ENCODE results near the gene PCGF1.

The PCGF1 gene

GRCh38 chr2:74552914-74553811, 45.7 kb upstream of the PCGF1 start:
- H3K27ac ChIP-seq, result no peak overlapping the region

DNA sequence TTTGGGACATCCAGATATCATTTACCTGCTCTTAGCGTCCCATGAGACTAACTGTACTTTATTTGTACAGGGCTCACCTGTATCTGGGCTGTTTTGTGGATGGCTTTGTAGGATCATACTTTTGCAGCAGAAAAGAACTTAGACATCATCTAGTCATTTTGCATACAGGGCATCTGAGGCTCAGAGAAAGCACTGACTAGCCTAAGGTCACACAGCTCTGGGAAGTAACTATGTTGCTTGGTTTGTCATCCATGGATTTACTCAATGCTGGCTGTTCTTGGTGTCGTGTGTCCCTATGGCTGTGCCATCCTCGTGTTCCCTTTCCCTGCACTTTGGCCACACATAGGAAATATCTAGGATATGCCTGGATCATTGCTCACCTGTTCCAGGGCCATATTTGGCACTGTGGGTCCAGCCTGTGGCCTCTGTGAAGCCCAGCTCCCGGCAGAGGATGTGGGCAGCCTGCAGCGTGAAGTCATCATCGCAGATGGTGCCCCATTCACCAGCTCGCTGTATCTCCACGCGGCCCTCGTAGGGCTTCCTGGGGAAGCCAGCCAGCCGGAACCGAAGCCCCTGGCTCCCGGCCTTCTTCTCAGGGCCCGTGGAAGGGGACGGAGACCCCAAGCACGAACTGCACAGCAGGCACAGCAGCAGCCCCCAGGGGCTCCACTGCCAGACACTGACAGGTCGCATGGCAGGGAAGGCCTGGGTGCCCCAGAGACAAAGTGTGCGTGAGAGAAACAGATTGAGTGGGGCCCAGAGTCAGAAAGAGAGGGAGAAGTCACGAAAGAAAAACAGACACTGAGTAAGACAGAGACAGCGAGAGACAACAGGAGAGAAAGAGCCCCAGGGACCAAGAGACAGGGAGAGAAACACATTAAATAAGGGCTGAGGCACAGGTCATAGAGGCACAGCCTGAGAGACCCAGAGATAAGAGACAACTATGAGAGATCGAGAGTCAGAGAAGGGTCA, 44.7 kb upstream of the PCGF1 start:
- no peak overlapping the region for H3K27ac ChIP-seq
- TF ChIP-seq, protein P1, sequence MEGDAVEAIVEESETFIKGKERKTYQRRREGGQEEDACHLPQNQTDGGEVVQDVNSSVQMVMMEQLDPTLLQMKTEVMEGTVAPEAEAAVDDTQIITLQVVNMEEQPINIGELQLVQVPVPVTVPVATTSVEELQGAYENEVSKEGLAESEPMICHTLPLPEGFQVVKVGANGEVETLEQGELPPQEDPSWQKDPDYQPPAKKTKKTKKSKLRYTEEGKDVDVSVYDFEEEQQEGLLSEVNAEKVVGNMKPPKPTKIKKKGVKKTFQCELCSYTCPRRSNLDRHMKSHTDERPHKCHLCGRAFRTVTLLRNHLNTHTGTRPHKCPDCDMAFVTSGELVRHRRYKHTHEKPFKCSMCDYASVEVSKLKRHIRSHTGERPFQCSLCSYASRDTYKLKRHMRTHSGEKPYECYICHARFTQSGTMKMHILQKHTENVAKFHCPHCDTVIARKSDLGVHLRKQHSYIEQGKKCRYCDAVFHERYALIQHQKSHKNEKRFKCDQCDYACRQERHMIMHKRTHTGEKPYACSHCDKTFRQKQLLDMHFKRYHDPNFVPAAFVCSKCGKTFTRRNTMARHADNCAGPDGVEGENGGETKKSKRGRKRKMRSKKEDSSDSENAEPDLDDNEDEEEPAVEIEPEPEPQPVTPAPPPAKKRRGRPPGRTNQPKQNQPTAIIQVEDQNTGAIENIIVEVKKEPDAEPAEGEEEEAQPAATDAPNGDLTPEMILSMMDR (conservative IDR thresholded peaks at IDR 0.05), result no peak
- no peak for TF ChIP-seq ZFX (IDR thresholded peaks at IDR 0.05)

More at GRCh38 chr2:74552914-74553811, 45.7 kb upstream of the PCGF1 start:
- TF ChIP-seq, protein P1 (conservative IDR thresholded peaks at IDR 0.05), result no peak
- TF ChIP-seq ZFX (IDR thresholded peaks at IDR 0.05), result no peak

GRCh38 chr2:74551530-74551929, 44.0 kb upstream of the PCGF1 start:
- H3K27ac ChIP-seq, result no peak overlapping the region
- TF ChIP-seq, protein P1 (conservative IDR thresholded peaks at IDR 0.05), result no peak
- no peak for TF ChIP-seq ZFX (IDR thresholded peaks at IDR 0.05)

DNA sequence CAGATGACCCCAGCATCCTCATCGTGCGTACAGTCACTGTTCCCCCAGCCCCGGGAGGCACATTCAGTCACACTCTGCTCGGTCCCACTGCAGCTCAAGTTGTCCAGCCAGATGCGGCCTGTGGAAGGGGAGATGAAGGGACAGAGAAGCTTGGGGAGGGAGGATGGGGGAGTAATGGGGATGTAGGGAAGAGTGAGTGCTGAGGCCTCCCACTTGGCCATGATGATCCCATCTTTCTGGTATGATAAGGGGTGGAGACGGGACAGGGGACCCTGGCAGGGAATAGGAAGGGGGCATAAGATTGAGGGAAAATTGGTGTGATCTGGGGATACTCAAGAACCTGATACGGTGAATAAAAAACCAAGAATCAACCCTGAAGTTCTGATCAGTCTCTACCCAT, 42.7 kb upstream of the PCGF1 start:
- no peak for TF ChIP-seq ZFX (IDR thresholded peaks at IDR 0.05)
- TF ChIP-seq, protein P1 (conservative IDR thresholded peaks at IDR 0.05), result no peak
- peak overlapping the region; percentile 80; the same call in 1 of the 2 replicates for H3K27ac ChIP-seq

DNA sequence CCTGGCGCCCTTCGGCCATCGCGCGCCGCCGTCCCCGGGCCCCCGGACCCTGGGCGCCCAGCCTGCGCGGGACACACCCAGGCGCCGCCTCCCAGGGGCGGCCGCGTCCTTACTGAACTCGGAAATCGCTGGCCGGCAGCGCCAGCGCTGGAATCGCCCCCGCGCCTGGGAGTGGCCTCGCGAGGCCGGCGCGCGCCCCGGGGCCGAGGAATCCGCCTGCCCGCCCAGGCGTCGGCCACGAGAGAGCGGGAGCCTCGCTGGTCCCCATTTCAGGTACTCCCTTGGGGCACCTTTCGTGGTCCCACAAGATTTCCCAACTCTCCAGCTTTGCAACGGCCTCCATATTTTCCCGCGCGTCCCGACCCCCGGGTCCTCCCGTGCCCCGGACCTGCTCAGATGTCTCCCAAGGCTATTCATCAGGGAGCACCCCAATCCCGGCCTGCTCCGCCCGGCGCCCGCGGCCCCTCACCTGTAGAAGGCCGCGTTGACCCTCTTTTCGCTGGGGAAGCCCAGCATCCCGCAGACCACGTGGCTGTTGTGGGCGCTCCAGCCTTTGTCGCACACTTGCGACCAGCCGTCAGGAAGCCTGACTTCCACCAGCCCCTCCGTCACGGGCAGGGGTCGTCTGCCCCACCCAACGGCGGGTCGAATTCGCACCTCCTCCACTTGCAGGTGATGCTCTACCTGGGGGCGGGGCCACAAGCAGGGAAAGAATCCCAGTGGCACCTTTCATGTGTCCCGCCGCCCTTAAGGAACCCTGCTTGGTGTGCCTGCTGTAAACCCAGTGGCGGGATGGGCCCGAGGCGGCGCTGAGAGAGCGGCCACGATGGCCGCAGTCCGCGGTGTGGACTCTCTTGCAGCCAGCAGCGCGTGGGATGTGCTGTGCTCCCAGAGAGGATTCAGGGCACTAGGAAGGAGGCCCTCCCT, 41.7 kb upstream of the PCGF1 start:
- peak overlapping the region; percentile 80 for H3K27ac ChIP-seq
- TF ChIP-seq ZFX (IDR thresholded peaks at IDR 0.05), result peak; percentile 26; the same call in 1 of the 2 replicates
- TF ChIP-seq, protein P1 (conservative IDR thresholded peaks at IDR 0.05), result no peak

- H3K27ac ChIP-seq, result peak overlapping the region; percentile 80
- TF ChIP-seq, protein P1 (conservative IDR thresholded peaks at IDR 0.05), result no peak
- no peak for TF ChIP-seq ZFX (IDR thresholded peaks at IDR 0.05)
Observed at GRCh38 chr2:74548285-74548899, 40.9 kb upstream of the PCGF1 start.

Measured in C4-2B (cell line).